GM21717 (cell line): ENCODE measurements around the gene KIF24.
"Not testable (repeated sequence)": the region's sequence is repeated elsewhere in the genome, so short reads cannot be mapped to it uniquely, and the experiment has no call there.

Source experiments
- ATAC-seq: cut with Tn5 transposase; IDR thresholded peaks from one replicate; pipeline ENCODE4 v1.9.1; 2021; ENCODE audit warnings: mild to moderate bottlenecking, moderate library complexity; ENCODE audit not compliant: unreplicated experiment

Gene KIF24

DNA sequence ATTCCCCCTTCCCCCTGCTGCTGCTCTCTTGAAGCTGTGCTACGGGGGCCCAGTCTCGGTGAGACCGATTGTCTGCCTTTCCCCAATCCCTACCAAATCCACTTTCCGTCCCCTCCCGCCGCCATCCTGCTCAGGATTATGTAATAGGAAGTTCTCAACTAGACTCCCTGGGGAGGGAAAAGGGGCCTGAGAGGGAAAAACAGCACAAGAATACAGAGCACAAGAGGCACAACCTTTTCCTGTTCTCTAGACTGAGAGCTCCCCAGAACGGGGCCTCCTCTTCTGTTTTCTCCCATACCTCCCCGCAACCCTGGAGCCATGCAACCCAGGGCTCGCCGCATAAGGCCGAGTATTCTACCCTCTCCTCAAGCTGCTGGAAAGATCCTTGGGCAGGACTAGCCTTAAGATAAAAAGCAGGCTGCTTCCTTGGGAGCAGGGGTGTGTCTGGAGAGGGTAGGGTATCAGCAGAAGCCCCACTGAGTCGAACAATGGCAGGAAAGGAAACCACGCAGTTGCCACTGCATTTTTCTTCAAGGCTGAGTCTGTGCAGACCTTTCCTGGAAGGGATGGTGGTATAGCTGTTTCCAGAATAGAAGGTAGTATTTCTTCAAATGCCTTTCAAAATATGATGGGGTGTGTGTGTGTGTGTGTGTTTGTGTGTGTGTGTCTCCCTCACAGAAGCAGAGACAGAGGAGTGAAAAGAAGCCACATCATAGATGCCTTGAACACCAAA, 34.7 kb upstream of the KIF24 start:
- ATAC-seq, result no peak

DNA sequence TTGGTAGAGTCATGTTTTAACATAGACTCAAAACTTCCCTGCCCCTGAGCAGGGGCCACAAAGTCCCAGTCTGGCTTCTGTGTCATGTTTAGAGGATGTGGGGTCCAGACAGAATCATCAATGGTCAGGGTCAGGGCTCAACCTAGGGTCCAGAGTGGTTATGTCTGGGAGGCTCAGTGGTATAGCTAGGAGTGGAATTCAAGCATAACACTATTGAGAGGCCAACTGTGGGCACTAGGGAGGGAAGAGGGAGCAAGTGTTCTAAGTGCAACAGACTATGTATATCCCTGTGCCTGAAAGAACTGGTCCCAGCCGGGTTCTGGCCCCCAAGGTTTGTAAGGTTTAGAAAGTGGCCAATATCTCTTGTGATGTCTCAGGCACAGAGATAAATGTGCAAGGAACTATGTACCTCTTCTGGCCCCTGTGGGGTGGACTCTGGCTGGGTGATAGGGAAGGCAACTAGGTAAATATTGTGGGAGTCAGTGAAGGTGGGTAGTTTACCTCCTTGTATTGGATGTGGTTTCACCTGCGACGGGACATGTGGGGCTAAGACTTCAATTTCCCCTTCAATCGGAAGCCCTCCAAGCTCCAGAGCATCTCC, 33.6 kb upstream of the KIF24 start:
- ATAC-seq, result no peak

DNA sequence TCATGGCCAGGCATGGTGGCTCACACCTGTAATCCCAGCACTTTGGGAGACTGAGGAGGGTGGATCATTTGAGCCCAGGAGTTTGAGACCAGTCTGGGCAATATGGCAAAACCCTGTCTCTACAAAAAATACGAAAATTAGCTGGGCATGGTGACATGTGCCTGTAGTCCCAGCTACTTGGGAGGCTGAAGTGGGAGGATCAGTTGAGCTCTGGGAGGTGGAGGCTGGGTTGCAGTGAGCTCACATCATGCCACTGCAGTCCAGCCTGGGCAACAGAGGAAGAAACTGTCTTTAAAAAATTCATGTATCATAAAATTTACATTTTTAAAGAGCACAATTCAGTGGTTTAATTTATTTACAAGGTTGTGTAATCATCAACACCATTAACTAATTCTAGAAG, 23.9 kb upstream of the KIF24 start:
- not testable (repeated sequence) for ATAC-seq

DNA sequence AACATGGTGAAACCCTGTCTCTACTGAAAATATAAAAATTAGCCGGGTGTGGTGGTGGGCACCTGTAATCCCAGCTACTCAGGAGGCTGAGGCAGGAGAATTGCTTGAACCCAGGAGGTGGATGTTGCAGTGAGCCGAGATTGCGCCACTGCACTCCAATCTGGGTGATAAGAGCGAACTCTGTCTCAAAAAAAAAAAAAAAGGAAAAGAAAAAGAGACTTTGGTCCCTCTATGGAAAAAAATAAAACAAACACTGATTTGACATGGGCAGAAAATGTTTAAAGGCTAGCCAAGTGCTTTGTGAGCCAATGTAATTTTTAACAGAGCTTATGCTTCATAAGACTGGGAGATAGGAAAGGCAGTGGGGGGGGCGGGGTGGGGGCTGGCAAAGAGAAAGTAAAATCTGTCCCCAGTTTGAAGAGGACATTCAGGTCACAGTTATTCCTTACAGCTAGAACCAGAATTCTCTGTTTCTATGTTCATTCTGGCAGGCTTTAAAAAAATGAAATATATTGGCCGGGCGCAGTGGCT, 23.1 kb upstream of the KIF24 start:
- ATAC-seq, result not testable (repeated sequence)

DNA sequence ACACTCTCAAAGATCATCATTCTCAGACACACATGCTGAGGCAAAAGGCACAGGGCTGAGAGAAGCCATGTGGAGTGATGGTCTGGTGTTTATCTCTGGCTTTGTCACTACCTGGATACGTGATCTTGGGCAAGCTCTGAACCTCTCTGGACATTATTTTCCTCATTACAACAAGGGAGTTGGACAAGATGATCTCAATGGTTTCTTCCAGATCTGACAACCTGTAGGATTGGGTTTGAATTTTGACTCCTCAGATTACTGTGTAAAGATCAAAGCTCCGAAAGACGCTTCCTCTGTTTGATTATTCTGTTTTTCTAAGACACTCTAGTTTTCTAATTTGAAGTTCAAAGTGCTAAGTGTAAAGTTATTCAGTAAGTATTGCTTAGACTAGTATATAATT, 20.3 kb upstream of the KIF24 start:
- no peak for ATAC-seq

DNA sequence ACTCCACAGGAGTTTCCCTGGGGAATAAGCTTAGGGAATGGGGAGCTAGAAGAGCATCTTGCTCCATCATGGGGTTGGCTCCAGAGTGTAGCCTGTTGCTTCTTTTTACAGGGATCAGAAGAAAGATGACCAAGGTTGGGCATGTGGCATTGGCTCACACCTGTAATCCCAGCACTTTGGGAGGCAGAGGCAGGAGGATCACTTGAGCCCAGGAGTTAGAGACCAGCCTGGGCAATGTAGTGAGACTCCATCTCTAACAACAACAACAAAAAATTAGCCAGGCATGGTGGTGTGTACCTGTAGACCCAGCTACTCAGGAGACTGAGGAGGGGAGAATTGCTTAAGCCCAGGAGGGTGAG, 18.7 kb upstream of the KIF24 start:
- ATAC-seq, result no peak

DNA sequence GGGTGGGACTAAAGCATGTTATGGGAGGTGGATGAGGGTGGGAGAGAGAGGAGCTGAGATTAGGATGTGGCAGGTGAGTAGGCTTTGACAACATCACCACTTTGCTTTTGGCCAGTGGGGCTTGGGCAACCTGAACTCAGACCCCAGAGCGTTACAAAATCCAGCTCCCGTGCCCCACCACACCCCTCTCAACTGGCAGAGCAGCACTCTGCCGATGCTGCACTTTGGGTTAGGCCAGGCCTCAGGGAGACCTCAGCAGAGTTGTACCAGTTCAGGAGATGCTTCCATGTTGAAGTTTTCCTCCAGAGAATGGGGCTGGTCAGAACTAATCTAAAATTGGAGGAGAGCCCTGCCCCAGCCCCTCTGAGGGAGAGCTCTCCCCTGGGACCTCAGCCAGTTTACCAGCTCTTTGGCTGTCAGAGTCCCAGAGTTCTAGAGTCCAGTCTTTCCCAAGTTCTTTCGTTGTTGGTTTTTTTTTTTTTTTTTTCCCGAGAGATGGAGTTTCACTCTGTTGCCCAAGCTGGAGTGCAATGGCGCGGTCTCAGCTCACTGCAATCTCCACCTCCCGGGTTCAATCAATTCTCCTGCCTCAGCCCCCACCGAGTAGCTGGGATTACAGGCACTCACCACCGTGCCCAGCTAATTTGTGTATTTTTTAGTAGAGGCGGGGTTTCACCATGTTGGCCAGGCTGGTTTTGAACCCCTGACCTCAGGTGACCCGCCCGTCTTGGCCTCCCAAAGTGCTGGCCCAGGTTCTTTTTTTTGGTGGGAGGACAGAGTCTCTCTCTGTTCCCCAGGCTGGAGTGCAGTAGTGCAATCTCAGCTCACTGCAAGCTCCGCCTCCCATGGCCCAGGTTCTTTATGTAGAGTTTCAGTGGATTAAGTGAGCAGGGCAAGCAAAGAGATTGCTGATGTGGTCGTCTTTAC, 18.1 kb upstream of the KIF24 start:
- no peak for ATAC-seq

DNA sequence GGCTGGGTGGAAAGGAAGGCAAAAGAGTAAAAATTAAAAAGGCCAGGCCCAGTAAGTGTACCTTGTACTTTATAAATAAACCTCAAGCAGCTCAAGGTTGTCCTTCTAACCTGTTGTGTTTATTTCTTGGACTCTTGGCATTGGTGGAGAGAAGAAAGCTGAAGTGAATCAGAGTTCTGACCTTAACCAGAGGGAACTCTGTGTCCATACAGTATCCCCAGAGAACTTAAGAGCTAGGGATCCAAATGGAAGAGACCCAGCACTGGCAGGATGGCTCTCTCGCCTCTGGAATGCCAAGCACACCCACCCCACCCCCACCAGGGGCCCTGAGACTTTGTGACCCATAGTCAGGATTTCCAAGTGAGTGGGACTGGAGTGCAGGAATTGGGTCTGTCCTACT, 14.5 kb upstream of the KIF24 start:
- ATAC-seq, result no peak

DNA sequence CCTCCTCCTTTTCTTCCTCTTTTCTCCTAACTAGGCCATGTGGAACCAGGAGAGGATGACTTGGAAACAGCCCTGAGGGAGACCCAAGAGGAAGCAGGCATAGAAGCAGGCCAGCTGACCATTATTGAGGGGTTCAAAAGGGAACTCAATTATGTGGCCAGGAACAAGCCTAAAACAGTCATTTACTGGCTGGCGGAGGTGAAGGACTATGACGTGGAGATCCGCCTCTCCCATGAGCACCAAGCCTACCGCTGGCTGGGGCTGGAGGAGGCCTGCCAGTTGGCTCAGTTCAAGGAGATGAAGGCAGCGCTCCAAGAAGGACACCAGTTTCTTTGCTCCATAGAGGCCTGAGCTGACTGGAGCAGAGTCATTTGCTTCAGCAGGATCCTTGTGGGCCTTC, 14.0 kb upstream of the KIF24 start:
- no peak for ATAC-seq

DNA sequence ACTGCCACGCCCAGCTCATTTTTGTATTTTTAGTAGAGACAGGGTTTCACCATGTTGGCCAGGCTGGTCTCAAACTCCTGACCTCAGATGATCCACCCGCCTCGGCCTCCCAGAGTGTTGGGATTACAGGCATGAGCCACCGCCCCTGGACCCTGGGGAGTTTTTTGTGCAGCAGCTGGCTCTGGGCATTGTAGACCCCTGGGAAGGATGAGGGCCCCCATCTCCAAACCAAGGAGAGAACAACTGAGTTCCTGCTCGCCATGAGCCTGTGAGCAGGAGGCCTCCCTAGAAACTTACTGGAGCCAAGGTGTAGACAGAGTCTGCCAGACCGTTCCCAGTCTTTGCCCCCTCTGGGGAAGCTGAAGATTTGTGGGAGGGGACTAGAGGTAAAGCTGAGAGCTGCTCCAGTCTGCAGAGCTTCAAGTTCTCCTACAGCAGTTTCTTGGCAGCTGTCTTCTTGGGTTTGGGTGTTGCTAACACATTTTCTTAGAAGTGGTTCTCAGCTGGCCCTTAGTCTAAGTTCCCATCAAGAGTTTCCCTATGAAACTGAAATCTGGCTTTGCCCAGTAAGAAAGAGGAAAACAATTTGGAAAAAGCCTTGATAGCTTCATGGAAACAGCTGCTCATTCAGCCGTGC, 12.7 kb upstream of the KIF24 start:
- no peak for ATAC-seq

DNA sequence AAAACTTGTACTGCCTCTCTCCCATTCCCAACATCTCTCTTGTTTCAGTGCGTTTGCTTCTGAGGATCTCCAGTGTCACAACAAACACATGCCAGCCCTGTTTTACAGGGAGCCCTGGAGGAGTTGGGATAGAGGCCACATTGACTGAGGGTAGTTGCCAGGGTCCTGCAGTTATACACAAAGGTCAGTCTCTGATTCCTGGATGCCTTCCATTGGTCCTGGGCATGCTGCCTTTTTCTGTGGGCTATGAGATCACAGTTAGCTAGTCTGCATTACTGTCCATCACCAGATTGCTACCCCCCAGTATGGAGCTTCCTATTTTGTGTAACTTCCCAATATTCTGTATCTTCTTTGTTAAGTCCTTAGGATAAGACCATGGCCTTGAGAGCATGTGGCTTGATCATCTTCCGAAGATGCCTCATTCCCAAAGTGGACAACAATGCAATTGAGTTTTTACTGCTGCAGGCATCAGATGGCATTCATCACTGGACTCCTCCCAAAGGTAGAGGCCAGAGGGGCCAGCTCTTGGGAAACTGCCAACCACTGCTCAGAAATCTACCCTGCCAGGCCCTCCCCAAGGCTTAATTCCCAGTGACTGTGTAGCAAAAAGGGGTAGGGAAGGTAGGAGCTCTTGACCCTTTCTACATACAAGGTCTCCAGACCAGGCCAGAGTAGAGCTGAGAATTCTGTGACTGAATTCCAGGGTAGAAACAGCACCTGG, 9.8 kb upstream of the KIF24 start:
- no peak for ATAC-seq

DNA sequence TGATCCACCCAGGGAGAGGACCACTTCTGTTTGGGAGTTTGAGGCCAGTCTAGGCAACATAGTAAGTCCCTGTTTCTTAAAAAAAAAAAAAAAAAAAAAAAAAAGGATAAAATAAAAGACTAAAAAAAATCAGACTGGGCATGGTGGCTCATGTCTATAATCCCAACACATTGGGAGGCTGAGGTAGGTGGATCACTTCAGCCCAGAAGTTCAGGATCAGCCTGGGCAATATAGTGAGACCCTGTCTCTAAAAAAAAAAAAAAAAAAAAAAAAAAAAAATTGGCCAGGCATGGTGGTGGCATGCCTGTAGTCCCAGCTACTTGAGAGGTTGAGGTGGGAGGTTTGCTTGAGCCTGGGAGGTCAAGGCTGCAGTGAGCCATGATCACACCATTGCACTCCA, 9.0 kb upstream of the KIF24 start:
- ATAC-seq, result not testable (repeated sequence)

DNA sequence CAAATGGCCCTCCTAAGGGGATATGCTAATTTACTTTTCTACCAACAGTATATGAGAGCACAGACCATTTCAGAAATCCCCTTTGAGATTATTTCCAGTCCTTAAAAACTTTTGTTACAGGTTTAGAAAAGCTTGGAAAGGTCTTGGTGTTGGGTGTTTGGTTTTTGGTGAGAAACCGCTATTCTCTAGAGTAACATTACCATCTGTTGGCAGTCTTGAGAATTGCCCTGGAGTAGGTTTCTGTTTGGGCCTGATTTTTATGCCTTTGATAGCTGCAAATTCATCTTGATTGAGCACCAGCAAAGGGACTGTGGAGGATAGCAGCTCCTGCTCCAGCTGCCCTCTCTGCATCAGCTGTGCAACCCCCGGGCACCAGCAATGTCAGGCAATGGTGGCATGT, 8.3 kb upstream of the KIF24 start:
- no peak for ATAC-seq

DNA sequence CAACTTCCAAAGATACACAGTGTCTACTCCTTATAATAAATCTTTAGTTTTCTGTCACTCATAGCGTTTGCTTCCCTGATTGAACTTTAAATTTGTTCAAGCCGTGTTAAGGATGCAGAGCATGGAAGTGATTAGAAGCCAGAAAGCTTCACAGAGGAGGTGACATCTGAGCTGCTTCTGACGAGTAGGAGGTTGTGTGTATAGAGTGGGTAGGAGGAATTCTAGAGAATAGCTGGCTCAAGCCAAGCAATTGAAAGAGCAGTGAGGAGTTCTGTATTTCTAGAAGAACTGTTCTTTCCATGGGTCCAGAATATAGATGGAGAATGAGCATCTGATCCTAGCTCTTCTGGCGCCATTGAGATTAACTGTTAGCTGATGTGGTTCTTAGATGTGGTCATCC, 6.3 kb upstream of the KIF24 start:
- ATAC-seq, result no peak

DNA sequence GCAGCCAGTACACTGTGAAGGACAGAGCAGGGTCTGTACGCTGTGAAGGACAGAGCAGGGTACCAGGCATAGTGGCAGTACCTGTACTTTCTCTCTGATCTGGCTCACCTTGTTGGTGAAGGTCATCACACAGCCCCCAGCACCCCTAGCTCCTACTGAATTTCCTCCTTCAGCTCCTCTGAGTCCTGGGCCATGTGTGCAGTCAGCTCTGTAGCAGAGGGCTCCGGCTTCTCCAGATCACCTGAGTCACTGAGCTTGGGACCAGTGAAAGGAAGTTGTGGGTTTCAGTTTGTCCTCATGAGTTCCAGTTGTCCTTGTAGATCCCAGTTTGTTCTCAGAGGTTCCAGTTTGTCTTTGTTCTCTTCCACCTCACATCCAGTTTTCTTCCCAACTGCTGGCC, 5.8 kb upstream of the KIF24 start:
- ATAC-seq, result no peak

DNA sequence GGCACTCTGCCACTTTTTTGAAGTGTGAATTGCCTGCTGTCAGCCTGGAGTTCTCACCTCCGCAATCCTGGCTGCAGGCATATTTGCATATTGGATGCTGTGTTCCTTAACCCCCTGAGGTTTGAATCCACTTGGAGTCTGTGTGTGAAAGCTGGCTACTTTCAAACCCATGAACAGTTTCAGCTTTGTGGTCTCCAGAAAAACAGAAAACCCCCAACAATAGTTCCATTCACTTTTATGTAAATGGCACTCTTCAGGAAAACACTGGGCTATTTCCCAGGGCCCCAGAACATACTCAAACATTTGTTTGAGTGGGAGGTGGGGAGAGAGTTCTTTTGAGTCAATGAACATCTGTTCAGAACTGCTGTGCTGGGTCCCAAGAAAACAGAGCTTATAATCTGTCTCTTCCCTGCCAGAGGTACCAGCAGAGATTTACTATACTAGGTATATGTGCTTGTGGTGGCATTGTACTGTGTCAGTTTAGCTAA, 5.3 kb upstream of the KIF24 start:
- ATAC-seq, result no peak

DNA sequence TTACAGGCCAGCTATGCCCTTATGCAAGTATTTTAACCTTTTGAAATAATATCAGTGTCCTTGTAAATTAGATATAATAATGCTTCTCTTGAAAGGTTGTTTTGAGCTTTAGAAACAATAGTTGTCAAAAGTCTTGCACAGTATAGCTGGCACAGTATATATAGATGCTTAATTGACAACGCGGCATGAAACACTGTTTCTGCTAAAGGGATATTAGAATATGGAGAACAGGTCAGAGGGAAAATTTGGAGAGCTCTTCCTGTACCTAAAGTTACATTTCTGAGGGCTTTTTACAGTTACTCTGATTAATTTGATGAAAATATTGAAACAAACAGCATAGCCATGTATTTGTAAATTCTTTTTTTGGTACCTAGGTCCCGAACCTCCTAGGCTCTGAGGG, 4.8 kb upstream of the KIF24 start:
- no peak for ATAC-seq

DNA sequence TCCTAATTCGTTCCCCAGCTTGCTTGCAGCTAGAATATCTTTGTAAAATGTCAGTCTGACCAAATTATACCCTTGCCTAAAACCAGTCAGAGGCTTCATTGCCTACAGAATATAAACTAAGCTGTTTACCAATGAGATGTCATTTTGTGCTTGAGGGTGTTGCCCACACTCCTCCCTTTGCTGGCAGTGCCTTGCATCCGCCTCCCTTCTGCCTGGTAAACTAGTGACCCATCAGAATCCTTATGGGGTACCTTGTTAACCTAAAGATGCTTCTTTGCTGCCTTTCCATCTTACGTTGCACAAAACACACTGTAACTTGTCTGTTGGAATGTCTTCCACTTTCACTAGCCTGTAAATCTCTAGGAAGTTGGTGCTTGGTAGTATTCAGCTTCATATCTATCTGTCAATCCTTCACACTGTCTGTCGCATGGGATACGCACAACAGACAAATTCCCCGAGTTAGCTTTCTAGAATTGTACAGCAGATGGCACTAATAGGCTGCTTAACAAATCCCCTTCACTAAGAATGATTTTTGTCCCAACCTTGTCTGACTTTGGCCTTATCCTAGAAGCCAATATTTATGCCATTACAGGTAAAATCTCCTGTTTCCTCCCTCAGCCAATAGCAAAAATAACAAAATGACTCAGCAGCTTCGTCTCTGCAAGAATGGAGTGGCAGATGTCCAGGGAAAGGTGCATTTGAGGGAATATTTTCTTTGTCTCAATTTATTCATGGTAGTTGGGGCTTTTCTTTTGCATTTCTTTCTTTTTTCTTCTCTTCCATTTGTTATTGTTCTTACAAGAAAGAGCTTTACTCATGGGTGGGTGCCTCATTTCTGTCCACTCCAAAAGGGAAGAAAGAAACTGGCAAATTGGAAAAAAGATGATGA, 3.3 kb upstream of the KIF24 start:
- ATAC-seq, result no peak

DNA sequence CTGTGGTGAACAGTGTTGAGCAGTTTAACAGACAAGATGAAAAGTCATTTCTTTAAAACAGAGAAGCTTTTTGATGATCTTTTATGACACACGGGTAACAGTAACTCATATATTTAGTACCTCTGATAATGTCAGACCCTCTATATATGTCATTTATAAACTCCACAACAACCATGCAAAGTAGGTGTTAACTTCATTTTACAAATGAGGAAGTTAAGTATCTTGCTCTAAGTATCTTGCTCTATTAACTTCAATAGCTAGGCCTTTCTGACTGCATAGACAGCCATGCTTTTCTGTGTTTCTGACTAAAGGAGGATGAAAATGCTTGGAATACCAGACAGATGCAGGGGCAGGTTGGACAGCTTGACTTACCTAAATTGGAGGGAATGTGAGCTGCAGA, 2.1 kb upstream of the KIF24 start:
- no peak for ATAC-seq
